HG03039 (cell line): ENCODE data around the gene GPHB5.

Experiments
- ATAC-seq: cut with Tn5 transposase; IDR thresholded peaks from one replicate; pipeline ENCODE4 v1.9.1; 2021; ENCODE audit warnings: mild to moderate bottlenecking, moderate library complexity; ENCODE audit not compliant: unreplicated experiment

Gene GPHB5

GRCh38 chr14:63267171-63267570 is 51.6 kb downstream of the GPHB5 start:
- ATAC-seq: no peak

DNA sequence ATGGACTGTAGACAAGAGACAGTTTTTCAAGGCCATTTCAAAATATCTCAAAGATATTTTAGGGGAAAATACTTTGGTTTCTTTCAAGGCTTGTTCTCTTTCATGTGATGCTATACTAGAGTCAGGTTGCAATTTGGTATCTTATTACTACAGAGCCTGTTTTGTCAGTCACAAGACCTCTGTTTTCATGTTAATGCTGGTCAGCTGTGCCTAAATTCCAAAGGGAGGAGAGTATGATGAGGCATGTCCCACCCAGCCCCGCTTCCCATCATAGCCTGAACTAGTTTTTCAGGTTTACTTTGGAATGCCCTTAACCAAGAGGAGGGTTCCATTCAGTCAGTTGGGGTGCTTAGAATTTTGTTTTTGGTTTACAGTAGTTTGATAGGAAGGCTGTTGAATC is 52.6 kb downstream of the GPHB5 start:
- no peak for ATAC-seq
